HL-60/S4 treated with retinoic acid at 250 ng/mL for 4 days and 3 days (cell line): ENCODE measurements around the gene GALC.

Experiments used
- in situ Hi-C: fragments of 300-500 bp; cut with MboI; formaldehyde crosslinking; loops from 2 replicates; pipeline ENCODE4 v1.7.0; 2022; ENCODE audit warnings: low sequenced_read_pairs

Gene GALC

DNA sequence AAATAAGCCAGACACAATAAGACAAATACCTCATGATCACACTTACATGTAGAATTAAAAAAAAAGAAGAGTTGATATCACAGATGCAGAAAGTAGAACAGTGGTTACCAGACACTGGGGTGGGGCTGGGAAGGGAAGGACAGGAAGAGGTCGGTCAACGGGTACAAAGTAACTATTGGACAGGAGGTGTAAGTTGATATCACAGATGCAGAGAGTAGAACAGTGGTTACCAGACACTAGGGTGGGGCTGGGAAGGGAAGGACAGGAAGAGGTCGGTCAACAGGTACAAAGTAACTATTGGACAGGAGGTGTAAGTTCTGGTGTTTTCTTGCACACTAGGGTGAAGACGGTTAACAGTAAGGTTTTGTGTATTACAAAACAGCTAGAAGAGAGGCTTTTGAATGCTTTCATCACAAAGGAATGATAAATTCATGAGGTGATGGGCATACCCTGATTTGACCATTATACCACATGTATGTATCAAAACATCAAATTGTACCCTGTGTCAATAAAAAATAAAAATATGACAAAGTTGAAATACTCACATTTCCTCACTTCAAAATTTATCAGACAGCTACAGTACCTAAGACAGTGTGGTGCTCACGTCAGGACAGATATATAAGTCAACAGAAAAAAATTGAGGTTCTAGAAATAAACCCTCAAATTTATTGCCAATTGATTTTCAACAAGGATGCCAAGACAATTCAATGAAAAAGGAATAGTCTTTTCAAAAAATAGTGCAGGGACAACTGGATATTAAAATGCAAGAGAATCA lies 32.8 kb downstream of the GALC start:
- in situ Hi-C loops: no loop called here

DNA sequence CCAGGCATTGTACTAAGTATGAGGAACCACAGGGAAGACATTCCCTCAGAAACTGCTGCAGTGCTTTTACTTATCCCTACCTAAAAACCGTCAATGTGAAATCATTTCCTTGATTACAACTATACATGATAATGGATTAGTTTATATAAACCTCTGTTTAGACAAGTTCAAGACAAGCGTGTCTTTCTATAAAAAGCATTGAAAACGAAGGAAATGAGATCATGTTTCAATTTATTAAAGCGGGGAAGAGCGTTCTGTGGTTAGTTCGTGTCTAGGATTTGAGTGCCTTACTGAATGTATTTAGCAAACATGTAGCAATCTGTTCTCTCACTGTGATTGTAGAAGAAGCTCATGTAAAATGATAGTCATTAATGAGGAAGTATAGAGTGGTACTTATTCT lies 37.5 kb downstream of the GALC start:
- in situ Hi-C loops: no loop called here

DNA sequence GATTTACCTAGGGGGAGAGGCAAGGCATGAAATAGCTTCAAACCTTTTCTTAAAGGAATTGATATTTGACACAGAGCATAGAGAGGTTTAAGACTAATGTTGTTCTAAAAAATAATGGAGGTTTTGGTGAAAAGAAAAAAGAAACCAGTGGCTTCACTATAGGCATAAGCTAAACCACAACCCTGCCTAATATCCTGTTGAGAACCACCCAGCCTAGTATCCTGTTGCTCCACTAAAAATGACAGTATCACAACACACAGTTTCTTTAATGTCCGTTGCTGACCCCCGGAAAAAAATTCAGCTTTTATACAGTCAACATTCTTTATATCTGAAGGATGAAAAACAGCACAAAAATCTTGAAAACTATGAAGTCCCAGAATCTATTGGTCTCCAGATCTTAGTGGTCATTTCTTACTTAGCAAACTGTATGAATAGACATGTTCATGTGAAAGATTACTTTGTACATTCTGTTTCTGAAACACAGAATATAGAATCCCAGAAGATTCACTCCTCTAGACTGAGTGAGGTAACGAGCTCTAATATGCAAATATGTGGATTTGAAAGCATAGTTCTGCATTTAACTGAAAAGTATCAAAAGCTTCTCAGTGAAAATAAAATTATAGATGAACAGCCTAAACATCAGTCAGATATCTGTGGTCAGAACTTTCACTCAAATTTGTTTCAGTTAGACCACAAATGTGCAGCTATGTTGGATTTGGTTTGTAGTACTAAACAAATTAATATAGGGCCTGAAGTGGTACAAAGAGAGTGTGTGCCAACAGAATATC lies 40.5 kb downstream of the GALC start:
- in situ Hi-C loops: no loop called here

DNA sequence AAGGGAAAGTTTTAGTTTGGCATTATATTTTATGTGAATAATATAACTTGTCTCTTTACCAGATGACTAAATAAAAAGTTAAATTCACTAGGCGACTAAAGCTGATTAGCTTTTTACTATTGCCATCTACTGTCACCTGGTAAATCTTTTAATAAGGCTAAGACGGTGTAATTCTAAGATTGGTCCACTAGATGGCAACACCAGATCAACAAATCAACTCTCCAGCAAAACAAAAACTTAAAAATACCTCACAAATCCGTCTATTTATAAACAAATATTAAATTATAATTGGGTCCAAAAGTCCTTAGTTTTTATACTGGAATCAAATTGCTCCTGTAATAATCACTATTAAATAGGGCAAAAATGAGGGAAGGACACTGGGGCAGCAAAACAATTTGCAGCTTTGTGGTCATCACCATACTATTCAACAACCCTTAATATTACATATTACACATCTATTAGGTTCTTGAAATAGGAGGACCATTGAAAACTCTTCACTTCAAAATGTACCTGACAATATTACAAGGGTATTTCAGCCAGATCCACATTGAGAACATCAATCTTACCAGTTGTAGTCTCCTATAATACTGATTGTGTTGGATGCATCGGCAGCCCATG lies 47.9 kb downstream of the GALC start:
- in situ Hi-C loops: loop anchor here (25.0 kb wide), 1 partner anchor 217 kb away; no protein-coding TSS in a partner anchor

DNA sequence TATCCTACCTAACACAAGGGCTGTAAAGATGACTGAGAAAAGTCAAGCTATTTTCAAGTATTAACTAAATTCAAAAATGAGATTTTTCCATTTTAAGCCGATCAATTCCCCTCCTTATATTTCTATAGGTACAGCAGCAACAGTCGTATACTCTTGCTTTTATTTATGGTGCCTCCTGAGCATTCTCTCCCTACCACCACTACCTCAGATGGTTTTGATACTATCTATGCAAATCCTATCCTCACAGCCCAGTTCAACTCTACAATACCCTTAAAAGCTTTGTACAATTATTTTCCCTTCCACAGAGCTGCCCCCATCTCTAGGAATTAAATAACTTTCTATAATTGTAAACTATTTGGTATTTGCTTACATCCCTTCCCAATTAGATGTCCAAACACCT lies 52.1 kb downstream of the GALC start:
- in situ Hi-C loops: loop anchor here (25.0 kb wide), 1 partner anchor 221 kb away; no protein-coding TSS in a partner anchor

DNA sequence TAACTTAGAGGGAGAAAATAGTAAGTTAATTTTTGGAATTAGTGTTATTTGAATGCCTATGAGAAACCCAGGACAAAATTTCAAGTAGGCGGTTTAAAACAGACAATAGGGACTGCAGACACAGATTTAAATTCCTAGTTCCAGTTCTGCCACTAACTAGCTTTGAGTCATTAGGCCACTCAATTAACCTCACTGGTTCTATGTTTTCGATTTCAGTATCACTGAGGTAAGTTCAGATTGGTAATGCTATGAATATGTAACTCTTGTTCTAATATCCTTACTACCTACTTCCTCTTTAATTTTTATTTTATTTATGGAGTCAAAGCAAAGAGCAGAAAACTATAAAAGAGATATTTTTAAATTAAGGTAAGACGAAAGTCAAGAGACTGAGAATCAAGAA lies 52.6 kb downstream of the GALC start:
- in situ Hi-C loops: loop anchor here (25.0 kb wide), 1 partner anchor 222 kb away; no protein-coding TSS in a partner anchor

DNA sequence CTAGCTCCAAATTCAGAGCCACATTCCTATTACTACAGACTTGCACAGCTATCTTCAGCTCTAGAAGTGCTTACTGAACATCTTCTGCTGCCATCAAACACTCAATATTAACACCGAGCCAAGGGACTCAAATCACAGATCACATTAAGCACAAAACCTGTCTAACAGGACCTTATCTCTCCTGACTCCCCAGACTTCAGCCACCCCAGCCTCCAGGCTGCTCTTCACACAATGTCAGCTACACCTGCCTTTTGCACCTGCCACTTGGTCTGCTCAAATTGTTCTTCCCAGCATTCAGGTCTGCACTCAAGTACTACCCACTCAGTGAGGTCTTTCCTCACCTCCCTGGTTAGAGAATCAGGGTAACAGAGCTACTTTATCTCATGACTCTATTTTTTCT lies 57.1 kb downstream of the GALC start:
- in situ Hi-C loops: loop anchor here (25.0 kb wide), 1 partner anchor 226 kb away; no protein-coding TSS in a partner anchor

DNA sequence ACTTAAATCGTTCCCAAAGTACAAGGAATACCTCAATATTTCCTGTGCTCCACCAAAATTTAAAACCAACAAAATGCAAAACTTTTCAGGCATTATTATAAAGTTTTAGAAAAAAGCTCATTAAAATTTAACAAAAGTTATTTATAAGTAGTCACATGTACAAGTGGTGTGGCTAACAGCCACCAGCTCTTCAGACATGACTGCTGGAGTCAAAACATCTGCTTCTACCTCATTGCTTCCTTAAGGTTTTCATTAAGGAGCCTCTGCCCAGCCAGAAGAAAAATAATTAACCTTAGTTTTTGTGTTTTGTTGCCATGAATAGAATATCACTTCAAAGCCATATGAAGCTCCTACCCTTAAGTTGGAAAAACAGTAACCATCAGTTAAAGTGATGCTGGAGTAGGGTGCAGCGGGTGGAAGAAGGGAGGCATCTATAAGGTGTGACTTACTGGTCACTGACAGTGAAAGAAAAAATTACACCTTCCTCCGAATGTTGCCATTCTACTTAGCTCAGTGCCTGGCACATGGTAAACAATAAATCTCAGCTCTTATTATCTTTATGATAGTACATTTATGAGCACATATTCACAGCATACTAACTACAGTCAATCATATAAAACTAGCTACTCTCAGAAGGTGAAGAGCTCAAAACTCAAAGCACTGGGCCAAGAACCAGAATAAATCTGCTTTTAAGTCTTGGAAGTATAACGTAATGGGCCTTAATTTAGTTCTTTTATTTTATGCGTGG lies 57.7 kb downstream of the GALC start:
- in situ Hi-C loops: loop anchor here (25.0 kb wide), 1 partner anchor 227 kb away; no protein-coding TSS in a partner anchor

DNA sequence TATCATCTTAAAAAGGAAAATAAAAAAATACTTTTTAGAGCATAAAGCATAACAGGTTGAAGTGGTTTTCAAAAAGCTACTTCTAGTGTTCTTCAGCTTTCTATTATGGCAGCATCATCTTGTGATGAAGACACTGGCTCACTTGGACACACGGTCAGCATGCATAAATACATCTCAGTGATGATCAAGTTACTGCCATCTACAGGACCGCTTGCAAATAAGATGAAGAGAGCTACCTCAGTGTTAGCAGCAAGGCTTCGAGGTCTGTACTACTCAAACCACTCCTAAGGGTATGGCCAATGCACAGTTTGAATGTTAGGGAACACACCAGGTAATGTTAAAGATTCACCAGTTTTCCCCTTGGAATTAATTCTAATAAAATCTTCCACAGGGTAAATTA lies 58.8 kb downstream of the GALC start:
- in situ Hi-C loops: loop anchor here (25.0 kb wide), 1 partner anchor 228 kb away; no protein-coding TSS in a partner anchor

DNA sequence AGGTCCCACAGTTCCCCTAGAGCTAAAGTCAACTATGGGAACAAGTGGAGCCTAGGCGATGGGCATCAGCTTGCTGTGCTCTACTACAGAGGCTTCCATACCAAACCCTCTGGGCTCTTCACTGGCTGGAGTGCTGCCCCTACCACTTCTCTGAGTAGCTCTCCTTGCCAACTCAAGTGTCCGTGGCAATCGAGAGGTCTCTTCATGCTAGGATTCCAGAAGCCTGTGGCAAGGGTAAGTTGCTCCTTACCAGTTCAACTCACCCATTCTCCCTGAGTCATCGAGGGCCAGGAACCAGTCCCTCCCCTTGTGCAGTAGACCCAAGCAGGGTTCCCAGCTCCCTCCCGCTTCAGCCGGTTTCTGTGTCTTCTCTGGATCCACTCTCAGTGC lies 76.1 kb downstream of the GALC start:
- in situ Hi-C loops: no loop called here

DNA sequence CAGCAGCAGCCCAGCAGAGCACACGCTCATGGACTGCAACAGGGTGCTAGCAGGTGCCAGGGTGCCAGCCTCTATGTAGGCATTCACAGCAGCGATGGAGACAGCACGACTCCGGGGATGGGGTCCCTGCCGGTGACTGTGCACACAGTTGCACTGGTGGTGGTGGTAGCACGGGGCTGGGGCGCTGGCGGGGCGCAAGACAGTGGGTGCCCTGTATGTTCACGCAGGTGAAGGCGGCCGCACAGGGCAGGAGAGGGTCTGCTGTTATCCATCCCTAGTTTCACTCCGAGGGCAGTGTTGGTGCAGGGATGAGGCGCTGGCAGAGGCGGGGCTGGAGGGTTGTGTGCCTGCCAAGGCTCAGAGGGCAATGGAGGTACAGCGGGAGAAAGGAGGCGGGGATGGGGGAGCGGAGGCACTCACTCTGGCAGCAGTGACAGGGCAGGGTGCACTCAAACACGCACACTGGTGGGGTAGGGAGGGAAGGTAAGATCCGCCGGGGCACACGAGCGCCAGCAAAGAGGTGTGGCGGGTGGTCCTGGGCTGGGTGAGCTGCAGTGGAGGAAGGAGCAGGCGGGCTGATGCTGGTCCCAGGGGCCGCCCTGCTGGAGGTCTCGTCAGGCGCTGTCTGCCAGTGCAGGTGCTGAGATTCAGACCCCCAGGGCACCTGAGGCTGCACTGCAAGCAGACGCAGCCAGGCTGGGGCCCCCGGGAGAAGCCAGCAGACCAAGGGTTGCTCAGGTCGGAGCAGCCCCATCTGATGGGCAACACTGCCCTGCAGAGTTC lies 76.7 kb downstream of the GALC start:
- in situ Hi-C loops: no loop called here

DNA sequence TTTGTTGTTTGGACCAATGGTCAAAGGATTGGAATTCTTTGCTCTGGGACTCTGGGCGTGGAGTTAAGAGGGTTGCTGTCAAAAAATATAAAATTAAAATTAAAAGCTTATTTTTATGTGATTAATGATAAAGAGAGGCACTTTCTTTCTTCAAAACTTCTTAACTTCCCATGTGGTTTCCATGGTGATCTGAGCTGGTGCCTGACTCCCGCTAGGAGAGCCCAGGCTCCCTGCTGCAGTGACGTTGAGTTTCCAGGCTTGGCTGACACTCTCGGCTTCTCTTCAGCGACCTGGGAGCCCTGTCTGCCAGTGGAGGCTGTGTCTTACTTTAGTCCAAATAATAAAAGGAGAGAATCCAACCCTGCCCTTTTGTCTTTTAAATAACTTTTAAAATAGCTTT lies 84.4 kb downstream of the GALC start:
- in situ Hi-C loops: no loop called here

DNA sequence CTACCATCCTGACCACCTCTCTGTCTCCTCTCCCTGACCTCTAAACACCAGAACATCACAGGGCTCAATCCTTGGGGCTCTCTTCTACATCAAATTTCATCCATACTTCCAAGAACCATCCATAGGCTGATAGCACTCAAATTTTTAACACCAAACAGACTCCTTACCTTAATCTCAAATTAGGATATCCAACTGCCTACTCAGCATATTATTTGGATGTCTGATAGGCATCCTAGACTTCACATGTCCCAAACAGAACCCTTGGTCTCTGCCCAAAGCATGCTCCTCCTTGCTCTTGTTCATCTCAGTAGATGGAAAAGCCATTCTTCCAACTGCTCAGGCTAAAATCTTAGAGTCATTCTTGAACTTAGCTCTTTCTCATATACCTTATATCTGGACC lies 91.3 kb downstream of the GALC start:
- in situ Hi-C loops: no loop called here

DNA sequence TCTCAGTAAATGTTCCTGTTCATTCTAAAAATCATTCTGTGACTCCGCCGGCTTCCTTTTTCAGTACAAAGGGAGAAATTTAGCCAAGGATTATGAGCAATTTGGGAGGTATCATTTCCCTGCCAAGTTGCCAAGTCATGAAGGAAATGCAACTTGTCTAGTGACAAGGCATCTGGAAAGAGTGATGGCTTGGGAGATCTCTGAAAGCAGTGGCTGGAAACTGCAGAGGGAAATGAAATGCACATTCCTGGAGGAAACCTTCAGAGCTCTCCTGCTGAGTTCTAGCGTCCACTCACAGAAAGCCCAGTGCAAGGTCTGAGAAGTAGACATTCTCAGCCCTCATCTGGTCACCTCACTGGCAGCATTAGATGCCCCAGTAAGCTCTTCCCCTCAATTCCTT lies 91.7 kb downstream of the GALC start:
- in situ Hi-C loops: no loop called here

DNA sequence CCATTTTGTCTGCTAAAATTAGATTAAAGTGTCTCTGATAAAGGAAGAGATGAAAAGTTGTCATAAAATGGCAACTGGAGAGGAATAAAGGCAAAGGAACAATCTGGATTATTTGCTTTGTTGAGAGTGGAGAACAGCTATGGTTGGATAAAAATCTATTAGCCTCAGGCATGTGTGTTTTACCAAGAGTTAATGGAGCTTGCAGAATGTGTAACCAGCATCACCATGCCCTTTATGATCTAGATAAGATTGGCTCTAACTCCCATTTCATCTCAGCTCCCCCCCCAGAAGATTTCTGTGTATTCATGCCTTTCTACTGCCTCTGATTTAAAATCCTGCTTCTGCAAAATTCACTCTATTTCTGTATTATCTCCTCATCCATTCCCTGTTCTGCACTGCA lies 93.8 kb downstream of the GALC start:
- in situ Hi-C loops: no loop called here

DNA sequence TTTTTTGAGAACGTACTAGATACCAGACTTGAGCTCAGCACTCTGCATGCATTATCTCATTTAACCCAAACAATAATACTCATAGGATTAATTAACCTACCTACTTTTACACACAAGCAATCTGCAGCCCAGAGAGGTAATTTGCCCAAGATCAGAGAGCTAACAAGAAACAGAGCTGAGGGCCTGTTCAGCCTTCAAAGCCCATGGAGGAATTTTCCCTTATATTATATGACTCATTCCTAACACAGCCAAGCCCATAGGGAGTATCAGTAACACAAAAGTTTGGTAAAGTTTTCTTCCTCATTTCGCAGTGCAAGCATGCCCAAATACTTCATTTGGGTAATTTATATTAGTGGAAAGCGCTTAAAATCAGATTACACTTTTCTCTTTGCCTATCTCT lies 94.7 kb downstream of the GALC start:
- in situ Hi-C loops: no loop called here

DNA sequence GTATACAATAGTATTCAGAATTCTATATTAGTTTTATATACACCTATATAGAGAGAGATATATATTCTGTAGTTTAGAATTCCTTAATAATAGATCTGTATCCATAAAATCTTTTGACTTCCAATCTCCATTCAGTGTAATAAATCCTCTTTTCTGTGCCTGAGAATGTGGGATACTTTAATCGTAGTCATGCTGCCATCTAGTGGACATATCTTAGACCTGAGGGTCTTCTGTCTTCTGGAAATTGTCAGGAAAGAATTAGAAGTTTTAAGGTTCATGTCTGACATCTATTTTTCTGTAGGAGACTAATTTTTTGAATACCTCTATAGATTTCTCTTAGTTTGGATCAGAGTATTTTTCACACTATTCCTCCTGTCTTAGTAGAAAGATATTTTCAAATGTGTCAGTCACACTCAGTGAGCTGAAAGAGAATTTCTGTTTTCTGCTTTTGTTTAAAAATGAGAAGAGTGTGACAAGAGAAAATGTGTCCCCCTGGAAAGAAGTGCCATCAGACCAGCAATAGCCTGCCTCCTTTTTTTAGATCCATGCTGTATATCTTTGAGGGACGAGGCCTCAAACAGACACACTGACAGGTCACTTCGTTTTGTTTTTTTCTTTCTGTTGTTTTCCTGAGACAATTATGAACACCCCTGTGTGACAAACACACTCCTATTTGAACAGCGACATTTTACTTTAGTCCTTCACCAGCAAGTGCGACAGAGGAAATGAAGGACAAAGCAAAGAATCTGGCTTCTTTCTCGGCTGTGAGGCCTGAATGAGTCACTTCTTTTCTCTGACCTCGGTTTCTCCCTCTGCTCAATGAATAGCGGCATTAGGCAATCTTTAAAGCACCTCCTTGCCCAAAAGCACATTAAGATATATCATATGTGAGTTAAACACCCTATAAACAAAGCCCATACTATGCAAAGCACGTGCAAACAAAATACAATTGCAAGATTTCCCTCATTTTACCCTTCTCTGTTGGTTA lies 96.3 kb downstream of the GALC start:
- in situ Hi-C loops: no loop called here

DNA sequence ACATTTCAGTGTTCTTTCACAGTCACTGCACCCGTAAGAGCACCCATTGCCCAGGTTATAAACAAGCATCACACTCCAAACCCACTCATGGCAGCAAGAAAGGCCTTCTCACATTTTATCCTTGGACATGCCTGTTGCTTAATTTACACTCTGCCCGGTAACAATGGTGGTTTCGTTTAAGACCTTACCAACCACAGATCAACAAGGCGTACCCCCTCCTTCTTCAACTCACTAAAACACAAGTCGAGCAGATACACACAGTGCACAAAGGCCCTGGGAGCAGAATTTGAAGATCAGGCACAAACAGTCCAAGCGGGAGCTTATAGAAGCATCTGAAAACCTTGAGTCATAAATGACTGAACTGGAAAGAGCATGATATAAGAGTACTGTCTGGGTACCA lies 98.1 kb downstream of the GALC start:
- in situ Hi-C loops: no loop called here

DNA sequence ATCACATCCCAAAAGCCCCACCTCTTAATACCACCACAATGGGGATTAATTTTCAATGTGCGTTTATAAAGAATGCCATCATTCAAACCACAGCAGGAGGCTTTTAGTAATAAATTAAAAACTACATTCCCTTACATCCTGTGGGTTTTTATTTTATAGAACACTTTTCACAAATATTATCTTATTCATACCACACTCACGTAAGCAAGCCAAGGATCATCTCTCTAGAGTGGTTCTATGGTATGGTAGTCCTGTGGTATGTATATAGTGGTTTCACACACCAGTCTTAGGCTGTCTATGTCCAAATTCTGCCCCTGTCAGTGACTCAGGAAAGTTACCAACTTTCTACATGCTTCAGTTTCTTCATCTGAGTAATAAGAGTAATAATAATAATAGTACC lies 100.2 kb downstream of the GALC start:
- in situ Hi-C loops: no loop called here
